Measurements from ENCODE around the gene DSC3. TPM values are rescaled to one million over a fixed set of nuclear protein-coding genes. Genes with fewer than 3 reads are reported as not detected.

Gene DSC3
- total RNA-seq (2014; rRNA removed; shearing (Covaris generic)) = not detected in 2 replicates

- DNase-seq (ENCODE audit: low read depth) = no peak
Observed at GRCh38 chr18:31042406-31043181, at the start of gene DSC3. DSC3 (minus strand) TSS chr18:31042742; CDS start chr18:31042660, 82 bp downstream.

DNA sequence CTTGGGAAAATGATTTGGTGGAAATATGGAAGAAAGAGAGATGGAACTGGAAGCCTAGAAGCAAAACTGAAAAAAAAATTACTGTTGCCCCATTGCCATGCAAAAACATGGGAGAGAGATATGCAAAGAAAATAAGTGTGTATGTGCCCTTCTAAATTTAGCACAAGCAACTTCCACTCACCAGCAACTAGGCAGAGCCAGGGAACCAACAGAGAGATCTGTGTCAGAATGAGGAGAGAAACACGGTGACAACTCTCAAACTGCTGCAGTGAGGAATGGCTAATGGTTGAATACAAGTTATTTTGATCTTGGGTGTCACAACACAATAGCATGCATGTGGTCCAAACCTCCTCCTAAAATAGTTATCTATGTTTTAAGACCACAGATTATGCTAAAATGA lies 48.8 kb upstream of the DSC3 start:
- no peak for DNase-seq (ENCODE audit: low read depth)

GRCh38 chr18:31088532-31088931 lies 46.0 kb upstream of the DSC3 start:
- DNase-seq (ENCODE audit: low read depth) = no peak

GRCh38 chr18:31079973-31080372 lies 37.4 kb upstream of the DSC3 start:
- DNase-seq (ENCODE audit: low read depth) = no peak

GRCh38 chr18:31077878-31078277 lies 35.3 kb upstream of the DSC3 start:
- no peak for DNase-seq (ENCODE audit: low read depth)

DNA sequence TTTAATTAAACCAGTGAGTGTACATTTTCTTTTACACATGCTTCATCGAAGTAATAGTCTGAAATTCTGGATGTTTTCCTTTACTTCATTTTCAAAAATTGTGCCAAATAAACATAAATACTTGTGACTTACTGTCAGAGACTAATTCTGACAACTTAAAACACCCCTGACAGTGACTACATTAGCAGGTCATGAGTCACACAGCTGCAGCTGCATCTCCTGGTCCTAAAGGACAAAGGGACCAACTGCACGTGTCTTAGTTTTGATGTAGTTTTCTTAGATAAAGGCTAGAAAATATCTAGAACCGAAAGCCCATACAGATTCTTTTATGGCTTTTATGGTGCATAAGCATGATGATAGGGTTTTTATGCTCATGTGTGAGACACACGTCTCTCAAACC lies 29.6 kb upstream of the DSC3 start:
- DNase-seq (ENCODE audit: low read depth) = no peak

GRCh38 chr18:31070206-31070605 lies 27.7 kb upstream of the DSC3 start:
- DNase-seq (ENCODE audit: low read depth) = peak; percentile 9

- no peak for DNase-seq (ENCODE audit: low read depth)
Observed at GRCh38 chr18:31066266-31066665, 23.7 kb upstream of the DSC3 start.

DNA sequence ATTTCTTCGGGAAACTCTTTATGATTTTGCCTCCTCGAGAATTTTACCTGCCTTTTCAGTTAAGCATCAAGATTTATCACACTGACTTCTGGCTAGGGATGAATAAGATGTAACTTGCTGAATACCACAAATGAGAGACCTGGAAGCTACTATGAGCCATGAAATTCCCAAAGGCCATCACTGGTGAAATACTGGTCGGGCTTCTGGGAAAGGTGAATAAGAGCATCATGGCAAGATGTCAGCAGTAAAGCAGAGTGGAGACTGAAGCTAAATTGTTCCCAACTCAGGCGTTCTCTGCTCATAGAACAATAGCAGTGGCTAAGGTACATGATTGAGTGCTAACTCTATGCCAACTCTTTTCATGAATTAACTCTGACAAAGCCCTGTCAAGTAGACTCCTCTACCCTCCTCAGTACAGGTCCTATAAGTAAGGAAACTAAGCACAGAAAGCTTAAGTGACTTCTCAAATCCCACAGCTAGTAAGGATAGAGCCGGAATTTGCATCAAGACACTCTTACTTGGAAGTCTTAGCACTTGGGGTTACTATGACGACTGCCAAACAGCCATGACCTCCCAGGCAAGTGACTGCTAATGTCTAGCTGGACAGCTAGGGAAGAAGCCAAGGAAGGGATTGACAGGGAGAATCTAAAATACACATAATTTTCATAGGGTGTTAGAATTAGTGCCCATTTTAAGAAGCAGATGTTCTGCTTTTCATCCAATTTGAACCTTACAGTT lies 22.7 kb upstream of the DSC3 start:
- no peak for DNase-seq (ENCODE audit: low read depth)

- no peak for DNase-seq (ENCODE audit: low read depth)
Observed at GRCh38 chr18:31064130-31064529, 21.6 kb upstream of the DSC3 start.

- no peak for DNase-seq (ENCODE audit: low read depth)
Observed at GRCh38 chr18:31061945-31062344, 19.4 kb upstream of the DSC3 start.

GRCh38 chr18:31058897-31059296 lies 16.4 kb upstream of the DSC3 start:
- no peak for DNase-seq (ENCODE audit: low read depth)

DNA sequence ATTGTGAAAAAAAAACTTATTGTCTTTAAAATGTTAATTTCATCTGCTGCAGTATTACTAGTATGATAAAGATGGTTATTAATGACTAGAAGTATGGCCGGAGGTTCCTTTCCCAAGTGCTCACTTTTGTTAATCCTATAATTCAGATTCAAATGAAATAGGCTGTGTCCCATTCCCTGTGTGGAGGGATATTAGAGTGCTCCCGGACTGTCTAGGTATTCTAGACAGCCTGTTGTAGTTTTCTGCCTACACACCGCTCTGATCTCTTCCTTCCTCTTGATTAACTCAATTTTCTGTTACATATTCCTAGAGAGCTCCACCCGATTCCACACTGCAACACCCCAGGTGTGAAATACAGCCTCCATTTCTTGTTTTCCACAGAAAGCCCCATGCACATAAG lies 15.4 kb upstream of the DSC3 start:
- no peak for DNase-seq (ENCODE audit: low read depth)

- no peak for DNase-seq (ENCODE audit: low read depth)
Observed at GRCh38 chr18:31057051-31057450, 14.5 kb upstream of the DSC3 start.

- DNase-seq (ENCODE audit: low read depth) = no peak
Observed at GRCh38 chr18:31056296-31056695, 13.8 kb upstream of the DSC3 start.

DNA sequence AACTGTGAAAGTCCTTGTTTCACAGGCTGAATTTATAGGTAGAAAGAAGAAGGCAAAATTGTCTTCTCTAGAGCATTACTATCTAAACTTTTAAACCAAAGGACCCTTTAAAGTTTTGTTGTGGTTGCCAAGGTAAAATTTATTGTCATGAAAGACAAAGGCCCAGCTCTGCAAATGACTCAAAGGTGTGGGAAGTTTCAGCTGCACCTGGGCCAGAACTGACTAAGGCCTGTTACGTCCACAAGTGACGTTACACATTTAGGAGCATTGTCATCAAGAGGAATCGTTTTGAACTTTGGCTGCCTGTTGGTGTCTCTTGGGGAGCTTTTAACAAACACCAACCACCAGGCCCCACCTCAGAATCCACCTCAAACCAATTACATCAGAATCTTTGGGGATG lies 8.1 kb upstream of the DSC3 start:
- DNase-seq (ENCODE audit: low read depth) = no peak

DNA sequence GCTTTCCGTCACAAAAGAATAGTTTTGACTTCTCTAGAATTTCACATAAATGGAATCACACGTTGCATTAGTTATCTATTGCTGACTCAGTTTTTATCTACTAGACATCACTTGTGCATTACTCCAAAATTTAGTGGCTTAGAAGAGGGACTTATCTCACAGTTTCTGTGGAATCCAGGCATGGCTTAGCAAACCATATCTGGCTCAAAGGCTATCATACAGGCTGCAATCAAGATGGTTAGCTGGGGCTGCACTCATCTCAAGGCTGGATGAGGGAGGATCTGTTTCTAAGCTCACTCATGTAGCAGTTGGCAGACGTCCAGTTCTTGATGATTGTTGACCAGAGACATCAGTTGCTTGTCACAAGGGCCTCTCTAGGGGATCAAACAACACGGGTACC lies 6.6 kb upstream of the DSC3 start:
- no peak for DNase-seq (ENCODE audit: low read depth)

DNA sequence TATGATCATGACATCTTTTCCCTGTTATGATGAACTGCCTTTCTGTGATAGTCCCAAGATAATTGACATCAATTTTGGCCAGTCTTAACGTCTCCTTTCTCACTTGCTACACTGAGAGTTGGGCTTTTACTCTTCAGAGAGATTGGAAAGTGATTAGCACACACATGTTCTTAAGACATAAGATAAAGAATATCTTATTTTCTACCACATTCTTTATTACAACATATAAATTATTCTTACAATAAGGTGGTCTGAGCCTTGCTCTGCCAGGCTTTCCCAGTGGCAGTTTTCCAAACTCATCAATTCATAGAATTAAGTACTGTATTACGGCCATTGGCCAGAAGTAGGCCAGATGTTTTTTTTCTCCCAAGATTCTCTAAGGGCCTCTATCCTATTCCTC lies 5.7 kb upstream of the DSC3 start:
- DNase-seq (ENCODE audit: low read depth) = no peak

GRCh38 chr18:31046916-31047315 lies 4.4 kb upstream of the DSC3 start:
- DNase-seq (ENCODE audit: low read depth) = no peak

- DNase-seq (ENCODE audit: low read depth) = no peak
Observed at GRCh38 chr18:31045599-31045998, 3.1 kb upstream of the DSC3 start.

GRCh38 chr18:31044926-31045325 lies 2.4 kb upstream of the DSC3 start:
- no peak for DNase-seq (ENCODE audit: low read depth)

DNA sequence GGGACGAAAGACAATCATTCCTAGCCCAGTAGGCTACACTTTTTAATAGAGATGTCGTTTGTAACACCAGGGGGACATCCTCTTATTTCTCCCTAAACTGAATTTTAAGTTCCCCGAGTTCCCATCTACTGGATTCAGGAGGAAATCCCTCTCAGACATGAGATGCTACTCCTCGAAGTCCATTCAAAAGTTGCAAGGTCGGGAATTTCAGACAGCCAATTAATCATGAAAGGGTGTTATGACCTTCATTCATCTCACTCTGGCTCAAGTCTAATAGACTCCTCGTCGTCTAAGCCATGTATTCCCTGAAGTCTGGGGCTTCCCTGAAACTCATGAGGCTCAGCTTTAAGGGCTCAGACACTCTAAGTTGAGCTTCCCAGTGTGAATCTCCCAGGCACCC lies 1.2 kb upstream of the DSC3 start:
- no peak for DNase-seq (ENCODE audit: low read depth)

DNA sequence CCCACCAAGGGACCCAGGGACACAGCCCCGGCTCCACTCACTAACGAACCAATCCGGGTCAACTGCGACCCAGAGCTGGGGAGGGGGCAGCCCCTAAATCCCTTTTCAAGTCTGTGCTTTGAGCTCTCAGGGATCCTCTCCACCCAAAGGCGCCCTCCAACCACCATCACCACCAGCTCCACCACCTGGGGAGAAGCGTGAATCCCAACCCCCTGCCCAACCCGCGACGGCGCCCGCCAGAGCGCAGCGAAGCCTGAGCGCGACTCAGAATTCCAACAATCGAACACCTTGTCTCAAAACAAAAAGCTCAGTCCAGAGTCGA lies 497 bp downstream of the DSC3 start:
- DNase-seq (ENCODE audit: low read depth) = no peak
